IPS-20b (cell line): ENCODE data around the gene TSPO.

Experiments used
- H3K27ac ChIP-seq: one replicate; pipeline ENCODE4 v1.5.1; 2013; ENCODE audit warnings: low read length
- H3K27me3 ChIP-seq: 2 replicates; pipeline ENCODE4 v1.6.1; 2013; ENCODE audit warnings: mild to moderate bottlenecking, low read length, inconsistent platforms; ENCODE audit not compliant: insufficient read depth
- H3K36me3 ChIP-seq: 2 replicates; pipeline ENCODE4 v1.6.1; 2013; ENCODE audit warnings: low read depth, mild to moderate bottlenecking, inconsistent platforms, low read length, moderate library complexity; ENCODE audit not compliant: insufficient read depth
- H3K4me1 ChIP-seq: 2 replicates; pipeline ENCODE4 v1.6.1; 2013; ENCODE audit warnings: mild to moderate bottlenecking, control low read depth, inconsistent platforms, low read length, moderate library complexity; ENCODE audit not compliant: insufficient read depth
- H3K4me3 ChIP-seq: 2 replicates; pipeline ENCODE4 v1.5.1; 2013; ENCODE audit warnings: mild to moderate bottlenecking, low read length, inconsistent platforms
- H3K9ac ChIP-seq: 2 replicates; pipeline ENCODE4 v1.6.1; 2013; ENCODE audit warnings: low read depth, mild to moderate bottlenecking, inconsistent platforms, low read length, moderate library complexity
- H3K9me3 ChIP-seq: 2 replicates; pipeline ENCODE4 v1.6.1; 2013; ENCODE audit warnings: mild to moderate bottlenecking, low read depth, low read length, inconsistent platforms; ENCODE audit not compliant: insufficient read depth

Gene TSPO

DNA sequence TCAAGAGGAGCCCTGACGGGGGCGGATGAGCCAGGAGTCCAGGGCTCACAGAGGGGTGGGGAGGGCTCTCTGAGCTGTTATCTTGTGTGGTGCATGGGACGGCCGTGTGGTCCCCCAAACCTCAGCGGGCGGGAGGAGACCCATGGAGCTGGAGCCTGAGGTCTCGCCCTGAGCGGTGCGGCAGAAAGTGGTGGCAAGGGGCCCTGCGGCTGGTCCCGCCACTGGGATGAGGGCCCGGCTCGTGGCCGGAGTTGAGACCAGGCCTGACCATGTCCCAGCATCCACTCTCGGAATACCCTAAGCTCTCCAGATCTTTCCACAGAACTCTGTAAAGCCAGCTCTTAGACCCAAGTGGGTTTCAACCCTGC lies 58.1 kb downstream of the TSPO start:
- no peak overlapping the region for H3K27ac ChIP-seq

GRCh38 chr22:43209971-43210370 lies 58.6 kb downstream of the TSPO start:
- H3K4me1 ChIP-seq, result peaks cover 3% of the 10 kb centered on the region; the same call in 1 of the 2 replicates
- H3K9ac ChIP-seq, result no peak overlapping the region
- no peaks in the 10 kb centered on the region for H3K27me3 ChIP-seq
- no peaks in the 10 kb centered on the region for H3K36me3 ChIP-seq
- H3K4me3 ChIP-seq, result no peak overlapping the region
- H3K9me3 ChIP-seq, result no peaks in the 10 kb centered on the region
- H3K27ac ChIP-seq, result no peak overlapping the region

More for the DNA sequence above, 58.1 kb downstream of the TSPO start:
- peaks cover 3% of the 10 kb centered on the region; the same call in 1 of the 2 replicates for H3K4me1 ChIP-seq
- H3K4me3 ChIP-seq, result no peak overlapping the region
- H3K27me3 ChIP-seq, result no peaks in the 10 kb centered on the region
- H3K36me3 ChIP-seq, result no peaks in the 10 kb centered on the region
- H3K9ac ChIP-seq, result no peak overlapping the region
- no peaks in the 10 kb centered on the region for H3K9me3 ChIP-seq

GRCh38 chr22:43210631-43211515 lies 59.5 kb downstream of the TSPO start:
- Histone ChIP-seq H3K4me1 (peaks cover 3% of the 10 kb centered on the region; the same call in 1 of the 2 replicates), H3K36me3 (no peaks in the 10 kb centered on the region), H3K4me3 (no peak overlapping the region), H3K27me3 (no peaks in the 10 kb centered on the region), H3K9me3 (no peaks in the 10 kb centered on the region), H3K9ac (no peak overlapping the region), H3K27ac (no peak overlapping the region)

- peaks cover 3% of the 10 kb centered on the region; the same call in 1 of the 2 replicates for H3K4me1 ChIP-seq
- no peaks in the 10 kb centered on the region for H3K36me3 ChIP-seq
- H3K4me3 ChIP-seq, result no peak overlapping the region
- H3K9me3 ChIP-seq, result no peaks in the 10 kb centered on the region
- no peak overlapping the region for H3K27ac ChIP-seq
- no peaks in the 10 kb centered on the region for H3K27me3 ChIP-seq
- H3K9ac ChIP-seq, result no peak overlapping the region
These were observed 60.6 kb downstream of the TSPO start for GRCh38 chr22:43211941-43212433.

GRCh38 chr22:43212434-43212952 lies 61.1 kb downstream of the TSPO start:
- H3K36me3 ChIP-seq, result no peaks in the 10 kb centered on the region
- H3K4me1 ChIP-seq, result peaks cover 3% of the 10 kb centered on the region; the same call in 1 of the 2 replicates
- no peaks in the 10 kb centered on the region for H3K9me3 ChIP-seq
- no peak overlapping the region for H3K4me3 ChIP-seq
- no peak overlapping the region for H3K27ac ChIP-seq
- H3K27me3 ChIP-seq, result no peaks in the 10 kb centered on the region
- no peak overlapping the region for H3K9ac ChIP-seq
